Muscle of arm (tissue), 12 donors: ENCODE results near the gene CLTCL1. TPM values are rescaled to one million over a fixed set of nuclear protein-coding genes. Genes with fewer than 3 reads are reported as not detected.
"Not testable (repeated sequence)": the region's sequence is repeated elsewhere in the genome, so short reads cannot be mapped to it uniquely, and the experiment has no call there.

Source experiments
- DNase-seq: peaks from one replicate; pipeline ENCODE4 v3.0.0-alpha.2; 2013
- polyA plus RNA-seq, 12 donors: library from polyadenylated mRNA; unstranded; fragments of 120-200 nt; gene quantifications; one replicate each; pipeline ENCODE4 v1.2.1, GENCODE V29; 2013; ENCODE audit not compliant: insufficient read length in 12 of 12

The CLTCL1 gene
- polyA plus RNA-seq, 12 donors, result 4.2 to 34.6 (median 21.4) TPM; not detected in 1

DNA sequence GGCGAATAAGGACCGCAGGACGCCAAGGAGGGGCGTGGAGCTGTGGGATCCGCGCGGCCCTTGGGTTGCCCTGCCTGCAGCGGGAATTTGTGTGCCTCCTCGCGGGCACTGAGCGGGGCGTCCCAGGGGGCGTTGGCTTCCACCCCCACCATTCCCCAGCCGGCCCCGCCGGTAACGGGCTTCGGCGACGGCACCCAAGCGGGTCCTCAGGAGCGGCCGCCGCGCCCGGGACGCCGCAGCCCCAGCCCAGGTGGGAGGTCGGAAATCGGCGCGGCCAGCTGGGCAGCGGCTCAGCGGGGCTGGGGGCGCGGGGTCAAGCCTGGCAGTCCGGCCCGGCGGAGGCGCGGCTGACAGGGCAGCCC lies 320 bp downstream of the CLTCL1 start:
- DNase-seq, result no peak

DNA sequence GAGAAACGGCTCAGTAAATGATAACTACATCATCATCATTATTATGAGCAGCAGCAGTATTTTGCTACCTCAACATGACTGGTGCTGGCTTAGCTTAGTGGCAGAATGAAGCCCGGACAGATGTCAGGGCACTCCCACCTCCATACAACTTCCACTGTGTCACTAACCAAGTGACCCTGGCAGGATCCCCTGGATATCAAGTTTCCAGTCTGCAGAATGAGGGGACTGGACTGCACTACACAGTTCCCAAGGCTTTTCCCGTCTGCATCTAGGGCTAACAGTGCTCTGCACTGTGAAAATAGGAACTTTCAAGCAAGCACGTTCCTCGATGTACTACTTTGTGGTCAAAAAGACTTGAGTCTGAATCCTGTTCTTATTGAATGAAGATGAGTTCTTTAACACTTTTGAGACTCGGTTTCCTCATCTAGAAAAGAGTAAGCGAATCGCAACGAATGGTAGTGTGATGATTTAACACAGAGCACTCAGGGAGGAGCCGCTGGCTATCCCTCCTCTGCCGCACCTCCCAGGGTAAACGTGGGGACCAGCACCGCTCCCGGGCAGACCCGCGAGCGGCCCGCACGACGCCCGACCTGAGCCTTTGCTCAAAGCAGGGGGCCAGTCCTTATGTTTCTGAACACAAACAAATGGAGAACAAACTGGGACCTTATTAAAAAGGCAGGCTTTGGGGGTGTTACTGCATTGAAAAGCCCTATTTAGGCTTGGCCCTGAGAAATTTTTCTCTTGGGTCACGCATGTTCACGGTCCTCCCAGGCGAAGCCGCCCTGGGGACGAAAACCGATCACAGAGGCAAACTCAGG lies 910 bp downstream of the CLTCL1 start:
- no peak for DNase-seq

DNA sequence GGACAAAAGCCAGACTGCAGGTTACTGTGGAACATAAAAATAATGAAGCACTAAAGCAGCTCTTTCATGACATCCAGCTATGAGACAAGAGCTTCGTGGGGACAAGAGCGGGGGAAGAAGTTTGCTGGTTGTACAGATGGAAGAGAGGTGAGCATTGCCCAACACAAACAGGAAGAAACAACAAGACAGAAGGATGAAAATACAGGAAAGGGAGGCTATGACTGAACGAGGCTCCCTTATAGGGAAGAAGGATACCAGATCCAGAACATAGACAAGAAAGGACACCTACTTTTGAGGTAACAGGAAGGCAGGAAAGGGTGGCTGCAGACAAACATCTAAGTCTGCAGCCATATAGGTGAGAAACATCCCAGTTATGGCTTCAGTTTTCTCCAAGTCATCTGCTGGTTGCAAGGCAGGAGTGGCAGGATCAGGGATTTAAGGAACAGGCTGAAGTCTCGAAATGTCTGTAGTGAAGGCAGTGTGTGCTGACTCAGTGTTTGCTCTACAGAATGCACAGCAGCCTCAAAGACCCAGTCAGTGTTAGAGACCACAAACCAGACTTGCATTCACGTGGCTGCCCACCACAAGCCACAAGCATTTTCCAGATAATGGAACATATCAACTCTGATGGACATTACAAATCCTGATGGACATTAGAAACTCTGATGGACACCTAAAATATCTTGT lies 1.9 kb downstream of the CLTCL1 start:
- DNase-seq, result no peak

DNA sequence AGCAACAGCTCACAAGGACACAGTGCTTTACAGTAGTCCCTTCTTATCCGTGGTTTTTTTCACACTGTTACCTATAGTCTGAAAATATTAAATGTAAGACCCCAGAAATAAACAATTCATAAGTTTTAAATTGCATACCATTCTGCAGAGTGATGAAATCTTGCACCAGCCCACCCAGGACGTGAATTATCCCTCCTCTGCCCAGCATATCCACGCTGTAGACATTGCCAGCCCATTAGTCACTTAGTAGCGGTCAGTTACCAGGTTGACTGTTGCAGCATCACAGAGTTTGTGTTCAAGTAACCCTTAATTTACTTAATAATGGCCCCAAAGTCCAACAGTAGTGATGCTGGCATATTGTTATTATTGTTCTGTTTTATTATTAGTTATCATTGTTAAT lies 3.6 kb downstream of the CLTCL1 start:
- no peak for DNase-seq

DNA sequence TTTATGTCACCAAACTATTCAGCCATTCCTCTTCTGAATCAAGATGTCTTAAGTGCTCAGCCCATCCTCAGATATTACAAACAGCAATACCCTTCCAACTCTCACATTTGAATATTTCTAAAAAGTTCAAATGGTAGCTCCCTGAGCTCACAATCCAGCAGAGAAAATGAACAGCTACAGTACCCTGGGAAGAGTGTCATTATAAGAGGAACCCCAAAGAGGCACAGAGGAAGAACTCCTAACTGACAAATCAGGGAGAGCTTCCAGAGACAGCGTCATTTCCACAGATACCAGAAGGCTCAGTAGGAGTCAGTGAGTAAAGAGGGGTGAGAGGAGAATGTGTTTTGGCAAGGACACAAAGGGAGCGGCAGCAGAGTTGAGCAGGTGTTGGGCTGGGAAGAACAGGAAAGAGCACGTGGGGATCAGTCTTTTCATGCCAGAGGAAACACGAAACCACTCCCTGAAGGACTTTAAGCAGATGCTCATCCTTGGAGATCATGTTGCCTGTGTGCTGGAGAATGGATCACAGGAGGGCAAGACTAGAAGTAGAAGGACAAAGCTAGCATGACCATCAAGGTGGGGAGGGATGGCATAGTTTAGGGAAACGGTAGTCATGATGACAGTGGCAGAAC lies 4.3 kb downstream of the CLTCL1 start:
- DNase-seq, result no peak

DNA sequence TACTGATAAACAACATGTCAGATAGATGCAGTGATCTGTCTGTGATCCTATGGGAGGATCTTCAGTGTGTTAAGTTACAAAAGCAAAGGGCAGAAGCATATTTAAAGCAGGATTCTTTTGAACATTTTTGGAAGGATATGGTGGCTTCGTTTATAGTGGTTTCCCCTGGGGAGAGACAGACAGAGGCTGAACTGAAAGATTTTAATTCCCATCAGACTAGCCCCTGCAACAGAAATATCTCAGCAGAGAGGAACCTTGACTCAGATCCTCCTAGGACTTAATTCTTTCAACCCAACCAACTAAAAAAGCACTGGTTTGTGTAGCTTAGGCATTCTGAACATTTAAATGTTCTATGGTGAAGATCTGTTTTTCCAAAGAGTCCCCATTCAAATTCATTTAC lies 5.7 kb downstream of the CLTCL1 start:
- DNase-seq, result no peak

DNA sequence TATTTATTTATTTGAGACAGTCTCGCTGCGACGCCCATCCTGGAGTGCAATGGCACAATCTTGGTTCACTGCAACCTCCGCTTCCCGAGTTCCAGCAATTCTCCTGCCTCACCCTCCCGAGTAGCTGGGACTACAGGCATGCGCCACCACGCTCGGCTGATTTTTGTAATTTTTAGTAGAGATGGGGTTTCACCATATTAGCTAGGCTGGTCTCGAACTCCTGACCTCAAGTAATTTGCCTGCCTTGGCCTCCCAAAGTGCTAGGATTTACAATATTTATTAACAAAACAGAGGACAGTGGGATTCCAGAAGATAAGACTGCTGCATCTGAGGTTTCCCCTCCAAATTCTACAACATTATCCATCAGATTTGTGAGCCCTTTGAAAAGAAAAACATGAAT lies 12.4 kb downstream of the CLTCL1 start:
- not testable (repeated sequence) for DNase-seq

DNA sequence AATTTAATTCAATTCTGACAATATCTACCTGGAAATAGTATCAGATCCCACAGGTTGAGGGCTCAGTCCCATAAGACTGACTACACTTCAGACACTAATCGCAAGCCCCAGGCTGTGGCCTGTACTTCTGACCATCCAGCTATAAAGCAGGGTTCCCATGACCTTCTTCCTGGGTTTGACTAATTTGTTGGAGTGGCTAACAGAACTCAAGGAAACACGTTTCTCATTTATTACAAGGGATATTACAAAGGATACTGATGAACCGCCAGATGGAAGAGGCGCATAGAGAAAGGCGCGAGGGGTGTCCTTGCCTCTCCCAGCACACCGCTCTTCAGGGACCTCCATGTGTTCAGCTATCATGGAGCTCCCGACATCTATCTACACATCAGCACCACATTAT lies 13.7 kb downstream of the CLTCL1 start:
- no peak for DNase-seq

DNA sequence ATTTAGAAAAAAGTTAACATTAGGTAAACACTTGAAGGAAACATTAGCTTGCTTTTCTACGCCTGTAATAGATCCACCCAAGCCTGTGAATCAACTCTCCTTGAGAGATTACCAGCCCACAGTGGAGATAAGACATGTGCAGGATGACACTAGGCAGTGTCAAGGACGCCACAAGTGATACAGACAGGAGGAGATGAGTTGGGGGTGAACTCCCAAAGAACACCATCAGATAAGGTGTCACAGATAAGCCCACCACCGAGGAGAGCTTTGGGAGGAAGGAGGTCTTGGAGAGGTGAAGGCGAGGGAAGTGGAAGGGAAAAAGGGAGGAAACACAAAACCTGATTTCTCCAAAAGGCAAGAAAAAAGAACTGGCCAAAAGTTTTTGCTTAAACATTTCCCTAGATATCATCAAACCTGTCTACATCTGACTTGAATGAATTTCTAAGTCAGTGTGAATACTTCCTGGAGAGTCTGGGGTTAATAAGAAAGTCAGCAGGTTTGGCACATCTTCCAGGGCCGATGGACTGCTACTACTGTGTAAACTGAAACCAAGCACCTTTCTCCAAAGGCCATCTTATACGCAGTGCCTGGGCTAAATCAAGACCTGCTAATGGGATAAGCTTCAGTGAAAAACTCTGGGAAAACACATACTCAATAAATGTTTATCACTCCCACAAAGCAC lies 15.5 kb downstream of the CLTCL1 start:
- no peak for DNase-seq

DNA sequence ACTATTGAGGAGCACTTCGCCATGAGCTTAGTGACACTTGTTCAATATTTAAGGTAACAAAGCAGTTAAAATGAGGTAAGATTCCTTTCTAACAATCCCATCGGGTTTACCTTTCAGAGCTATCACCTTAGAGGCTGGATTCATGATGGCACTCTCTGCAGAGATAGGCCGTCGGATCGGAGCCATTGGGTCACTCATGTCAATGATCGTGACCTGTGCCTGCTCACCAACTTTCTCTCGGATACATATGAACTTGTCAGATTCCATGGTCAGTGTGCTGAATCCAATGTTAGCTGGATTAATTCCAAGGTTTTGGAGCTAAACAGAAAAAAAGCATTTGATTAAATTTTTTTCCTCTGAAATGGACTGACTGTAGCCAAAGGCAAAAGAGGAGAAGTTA lies 16.0 kb downstream of the CLTCL1 start:
- DNase-seq, result no peak

DNA sequence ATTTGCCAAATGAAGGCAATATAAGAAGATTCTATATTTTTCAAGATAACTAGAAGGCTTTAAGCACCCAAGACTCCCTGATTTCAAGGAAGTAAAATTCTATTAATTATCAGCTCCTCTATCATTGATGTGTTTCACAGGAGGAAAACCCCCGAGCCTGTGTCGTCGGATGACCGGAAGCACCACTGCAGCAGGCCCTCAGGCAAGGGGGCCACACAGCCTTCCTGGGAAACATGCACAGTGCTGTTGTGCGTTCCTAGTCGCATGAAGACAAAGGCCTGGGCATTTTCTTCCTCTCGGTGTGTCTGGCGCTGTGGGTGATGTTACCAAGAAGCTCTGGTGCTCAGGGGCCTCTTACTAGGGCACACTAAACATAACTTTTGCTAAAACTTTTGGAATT lies 16.4 kb downstream of the CLTCL1 start:
- no peak for DNase-seq

DNA sequence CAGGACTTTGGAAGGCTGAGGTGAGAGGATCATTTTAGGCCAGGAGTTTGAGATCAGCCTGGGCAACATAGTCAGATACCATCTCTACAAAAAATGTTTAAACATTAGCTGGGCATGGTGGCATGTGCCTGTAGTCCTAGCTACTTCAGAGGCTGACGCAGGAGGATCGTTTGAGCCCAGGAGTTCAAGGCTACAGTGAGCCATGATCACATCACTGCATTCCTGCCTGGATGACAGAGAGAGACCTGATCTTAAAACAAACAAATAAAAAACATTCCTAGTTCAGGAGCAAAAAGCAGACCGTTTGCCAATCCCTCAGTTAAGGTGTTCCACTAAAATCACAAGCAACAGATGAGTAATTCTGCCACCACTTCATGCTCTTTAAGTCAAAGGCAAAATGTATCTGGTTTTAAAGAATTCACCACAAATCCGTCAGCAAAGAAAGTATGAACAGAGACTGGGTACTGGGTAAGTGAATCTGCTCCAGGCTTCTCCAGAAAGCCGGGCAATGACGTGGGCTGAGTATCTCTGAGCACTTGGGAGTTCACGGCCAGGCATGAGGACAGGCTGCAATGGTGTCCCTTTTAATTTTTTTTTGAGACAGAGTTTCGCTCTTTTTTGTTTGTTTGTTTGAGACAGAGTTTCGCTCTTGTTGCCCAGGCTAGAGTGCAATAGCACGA lies 19.5 kb downstream of the CLTCL1 start:
- no peak for DNase-seq

DNA sequence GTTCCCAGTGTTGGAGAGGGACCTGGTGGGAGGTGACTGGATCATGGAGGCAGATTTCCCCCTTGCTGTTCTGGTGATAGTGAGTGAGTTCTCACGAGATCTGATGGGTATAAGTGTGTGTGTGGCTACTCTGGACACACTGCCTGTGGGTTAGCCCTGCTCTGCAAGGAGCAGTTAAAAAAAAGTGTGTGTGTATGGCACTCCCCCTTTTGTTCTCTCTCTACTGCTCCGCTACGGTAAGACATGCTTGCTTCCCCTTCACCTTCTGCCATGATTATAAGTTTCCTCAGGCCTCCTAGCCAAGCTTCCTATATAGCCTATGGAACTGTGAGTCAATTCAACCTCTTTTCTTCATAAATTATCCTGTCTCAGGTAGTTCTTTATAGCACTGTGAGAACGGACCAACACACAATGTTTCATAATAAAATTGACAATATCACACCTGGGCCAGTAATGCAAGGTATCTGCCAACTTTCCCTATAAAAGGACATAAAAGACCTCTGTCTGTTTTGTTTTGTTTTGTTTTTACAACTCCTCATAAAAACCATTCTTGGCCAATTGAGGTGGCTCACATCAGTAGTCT lies 20.2 kb downstream of the CLTCL1 start:
- DNase-seq, result no peak

DNA sequence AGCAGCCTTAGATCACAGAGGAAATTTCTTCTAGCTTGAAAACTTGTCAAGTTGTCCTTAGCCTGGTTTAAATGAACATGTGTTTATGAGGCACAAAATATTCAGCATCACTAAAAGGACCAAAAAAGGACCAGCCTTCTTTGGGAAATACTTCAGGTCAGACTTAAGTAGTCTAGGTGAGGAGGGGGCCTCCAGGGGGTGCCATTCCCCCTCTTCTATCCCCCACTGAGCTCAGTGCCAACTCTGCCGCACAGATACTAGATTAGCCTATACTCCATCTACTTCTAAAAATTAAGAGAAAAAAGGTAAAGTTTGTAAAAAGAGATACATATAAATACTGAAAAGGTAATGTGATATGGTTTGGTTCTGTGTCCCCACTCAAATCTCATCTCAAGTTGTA lies 20.6 kb downstream of the CLTCL1 start:
- no peak for DNase-seq

DNA sequence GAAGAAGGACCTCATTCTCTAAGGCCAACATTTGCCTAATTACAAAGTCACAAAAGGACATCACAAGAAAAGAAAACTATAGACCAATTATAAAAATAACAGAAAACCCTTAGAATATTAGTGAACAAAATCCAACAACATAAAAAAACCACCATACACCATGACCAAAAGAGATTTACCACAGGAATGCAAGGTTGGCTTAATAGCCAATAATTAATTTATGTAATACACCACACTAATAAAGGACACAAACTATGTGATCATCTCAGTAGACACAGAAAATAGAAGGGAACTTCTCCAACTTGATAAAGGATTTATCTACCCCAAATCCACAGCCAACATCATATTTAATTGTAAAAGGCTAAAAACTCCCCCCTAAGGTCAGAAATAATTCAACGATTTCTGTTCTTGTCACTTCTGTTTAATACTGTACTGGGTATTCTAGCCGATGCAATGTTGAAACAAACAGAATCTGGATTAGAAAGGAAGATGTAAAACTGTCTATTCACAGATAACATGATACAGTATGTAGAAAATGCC lies 24.9 kb downstream of the CLTCL1 start:
- no peak for DNase-seq

DNA sequence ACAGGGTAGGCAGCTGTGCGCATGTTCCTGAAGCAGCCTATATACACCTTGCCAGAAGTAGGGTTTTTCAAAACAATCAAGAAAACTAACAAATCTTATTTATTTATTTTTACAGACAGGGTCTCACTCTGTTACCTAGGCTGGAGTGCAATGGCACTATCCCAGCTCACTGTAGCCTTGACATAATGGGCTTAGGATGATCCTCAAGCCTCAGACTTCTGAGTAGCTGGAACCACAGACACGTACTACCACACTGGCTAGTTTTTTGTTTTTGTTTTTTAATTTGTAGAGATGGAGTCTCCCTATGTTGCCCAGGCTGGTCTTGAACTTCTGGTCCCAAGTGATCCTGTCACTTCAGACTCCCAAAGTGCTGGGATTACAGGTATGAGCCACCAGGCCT lies 25.7 kb downstream of the CLTCL1 start:
- no peak for DNase-seq

DNA sequence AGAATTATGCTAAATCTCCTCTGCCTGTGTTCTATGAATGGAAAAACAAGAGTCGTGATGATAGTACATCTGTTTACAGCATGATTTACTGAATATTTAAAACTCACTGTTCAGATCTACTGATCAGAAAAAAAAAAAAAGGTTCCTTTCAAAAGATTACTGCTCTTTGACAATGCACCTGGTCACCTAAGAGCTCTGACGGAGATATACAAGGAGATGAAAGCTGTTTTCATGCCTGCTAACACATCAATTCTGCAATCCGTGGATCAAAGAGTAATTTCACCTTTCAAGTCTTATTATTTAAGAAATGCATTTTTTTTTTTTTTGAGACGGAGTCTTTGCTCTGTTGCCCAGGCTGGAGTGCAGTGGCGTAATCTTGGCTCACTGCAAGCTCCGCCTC lies 30.7 kb downstream of the CLTCL1 start:
- DNase-seq, result no peak

DNA sequence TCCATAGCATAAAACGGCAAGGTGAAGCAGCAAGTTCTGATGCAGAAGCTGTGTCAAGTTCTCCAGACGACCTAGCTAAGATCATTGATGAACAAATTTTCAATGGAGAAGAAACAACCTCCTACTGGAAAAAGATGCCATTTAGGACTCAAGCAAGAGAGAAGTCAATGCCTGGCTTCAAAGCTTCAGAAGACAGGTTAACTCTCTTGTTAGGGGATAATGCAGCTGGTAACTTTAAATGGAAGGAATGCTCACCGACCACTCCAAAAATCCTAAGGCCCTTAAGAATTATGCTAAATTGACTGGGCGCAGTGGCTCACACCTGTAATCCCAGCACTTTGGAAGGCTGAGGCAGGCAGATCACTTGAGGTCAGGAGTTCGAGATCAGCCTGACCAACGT lies 31.3 kb downstream of the CLTCL1 start:
- no peak for DNase-seq

DNA sequence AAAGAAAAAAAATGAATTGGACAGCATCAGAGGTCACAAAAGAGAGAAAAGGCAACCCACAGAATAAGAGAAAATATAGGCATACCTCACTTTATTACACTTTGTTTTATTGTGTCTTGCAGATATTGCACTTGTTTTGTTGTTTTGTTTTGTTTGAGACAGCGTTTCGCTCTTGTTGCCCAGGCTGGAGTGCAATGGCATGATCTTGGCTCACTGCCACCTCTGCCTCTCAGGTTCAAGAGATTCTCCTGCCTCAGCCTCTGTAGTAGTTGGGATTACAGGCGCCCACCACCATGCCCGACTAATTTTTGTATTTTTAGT lies 32.6 kb downstream of the CLTCL1 start:
- not testable (repeated sequence) for DNase-seq

DNA sequence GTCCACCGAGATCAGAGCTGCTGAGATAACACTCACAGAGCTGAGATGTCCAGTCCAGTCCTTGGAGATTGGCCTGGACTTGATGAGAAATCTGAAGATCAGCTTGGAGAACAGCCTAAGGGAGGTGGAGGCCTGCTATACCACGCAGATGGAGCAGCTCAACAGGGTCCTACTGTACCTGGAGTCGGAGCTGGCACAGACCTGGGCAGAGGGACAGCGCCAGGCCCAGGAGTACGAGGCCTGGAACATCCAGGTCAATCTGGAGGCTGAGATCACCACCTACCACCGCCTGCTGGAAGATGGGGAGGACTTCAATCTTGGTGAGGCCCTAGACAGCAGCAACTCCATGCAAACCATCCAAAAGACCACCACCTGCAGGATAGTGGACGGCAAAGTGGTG lies 33.1 kb downstream of the CLTCL1 start:
- DNase-seq, result no peak

DNA sequence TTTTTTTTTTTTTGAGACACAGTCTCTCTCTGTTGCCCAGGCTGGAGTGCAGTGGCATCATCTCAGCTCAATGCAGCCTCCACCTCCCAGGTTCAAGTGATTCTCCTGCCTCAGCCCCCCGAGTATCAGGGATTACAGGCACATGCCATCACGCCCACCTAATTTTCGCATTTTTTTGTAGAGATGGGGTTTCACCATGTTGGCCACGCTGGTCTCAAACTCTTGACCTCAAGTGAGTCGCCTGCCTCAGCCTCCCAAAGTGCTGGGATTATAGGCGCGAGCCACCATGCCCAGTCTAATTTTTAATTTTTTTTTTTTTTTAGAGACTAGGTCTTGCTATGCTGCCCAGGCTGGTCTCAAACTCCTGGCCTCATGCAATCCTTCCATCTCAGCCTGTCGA lies 35.2 kb downstream of the CLTCL1 start:
- DNase-seq, result not testable (repeated sequence)
